Endothelial cell of umbilical vein (primary cell): Measurements from ENCODE around the gene RO60. TPM values are rescaled to one million over a fixed set of nuclear protein-coding genes. Genes with fewer than 3 reads are reported as not detected.

Experiments used
- BruUV-seq: library from RNA; stranded (reverse); fragments of 400-500 nt; replicated peaks from 2 replicates; lab custom pipeline; 2021; lab: Mats Ljungman, UMichigan
- CTCF ChIA-PET: fragments of 300-600, 350-600 bp; sonication (Branson Sonifier 250); formaldehyde crosslinking; loops from one replicate; lab custom pipeline; 2021; ENCODE audit warnings: antibody characterized with exemption, inconsistent platforms; lab: Charles Lee
- POLR2A ChIA-PET: fragments of 300-600, 350-600 bp; sonication (Branson Sonifier 250); formaldehyde crosslinking; loops from one replicate; lab custom pipeline; 2021; ENCODE audit warnings: antibody characterized with exemption, inconsistent platforms; lab: Charles Lee
- DNase-seq: peaks from one replicate; pipeline ENCODE4 v3.0.0-alpha.2; 2011; ENCODE audit warnings: low read depth, low spot score
- FAIRE-seq: peaks from 2 replicates; lab custom pipeline; 2011; peaks lifted over from hg19 to GRCh38; lab: Jason Lieb, UNC
- H2AFZ ChIP-seq: 2 replicates; pipeline ENCODE4 v1.6.0; 2012; ENCODE audit warnings: low read depth, low read length, control low read depth, inconsistent platforms
- H3K27ac ChIP-seq: 2 replicates; pipeline ENCODE4 v1.5.1; 2011; ENCODE audit warnings: low read depth, mild to moderate bottlenecking, control low read depth, low read length, moderate library complexity; ENCODE audit not compliant: insufficient read depth
- H3K27me3 ChIP-seq, 2 experiments: 2 replicates each; pipeline versions ENCODE4 v1.6.0 to v1.6.1; 2011; ENCODE audit warnings: low read length in 2 of 2, mixed read lengths in 1 of 2; ENCODE audit not compliant: control insufficient read depth in 2 of 2, insufficient read depth in 2 of 2
- H3K36me3 ChIP-seq, 2 experiments: 2 replicates in 1 of 2; 3 replicates in 1 of 2; pipeline ENCODE4 v1.5.1; 2011; ENCODE audit warnings: low read length in 2 of 2, mild to moderate bottlenecking in 1 of 2, moderate library complexity in 1 of 2; ENCODE audit not compliant: control insufficient read depth in 2 of 2, insufficient read depth in 2 of 2; ENCODE audit errors: extremely low read depth in 1 of 2
- H3K4me1 ChIP-seq: 3 replicates; pipeline ENCODE4 v1.5.1; 2011; ENCODE audit warnings: mild to moderate bottlenecking, low read length; ENCODE audit not compliant: control insufficient read depth, insufficient read depth; ENCODE audit errors: extremely low read depth
- H3K4me2 ChIP-seq: 2 replicates; pipeline ENCODE4 v1.6.1; 2011; ENCODE audit warnings: low read length, control low read depth, mixed read lengths; ENCODE audit not compliant: insufficient read depth
- H3K4me3 ChIP-seq, 3 experiments: fragments of 200-600 bp in 1 of 3; sonication (generic), shearing (Covaris generic) in 1 of 3; replicated peaks in 1 of 3; 2 replicates each; pipeline ENCODE4 v1.5.1; 2011 to 2016; ENCODE audit warnings: control low read depth in 3 of 3, low read length in 3 of 3, mild to moderate bottlenecking in 2 of 3, inconsistent platforms in 1 of 3, low read depth in 1 of 3, moderate library complexity in 1 of 3; ENCODE audit not compliant: insufficient read depth in 1 of 3
- H3K79me2 ChIP-seq: 2 replicates; pipeline ENCODE4 v1.6.0; 2012; ENCODE audit warnings: low read length, inconsistent platforms; ENCODE audit not compliant: control insufficient read depth, insufficient read depth
- H3K9ac ChIP-seq: replicated peaks from 2 replicates; pipeline ENCODE3; 2011; ENCODE audit warnings: low read length, control low read depth; ENCODE audit not compliant: insufficient read depth; ENCODE audit errors: extremely low read depth
- H3K9me1 ChIP-seq: replicated peaks from 3 replicates; pipeline ENCODE4 v1.6.0; 2011; ENCODE audit warnings: mild to moderate bottlenecking, low read length; ENCODE audit not compliant: control insufficient read depth, insufficient read depth; ENCODE audit errors: extremely low read depth
- H3K9me3 ChIP-seq: replicated peaks from 2 replicates; pipeline ENCODE4 v1.5.1; 2012; ENCODE audit warnings: low read length, inconsistent platforms; ENCODE audit not compliant: control insufficient read depth, insufficient read depth
- H4K20me1 ChIP-seq: replicated peaks from 2 replicates; pipeline ENCODE3; 2011; ENCODE audit warnings: mild to moderate bottlenecking, low read length; ENCODE audit not compliant: control insufficient read depth, insufficient read depth; ENCODE audit errors: extremely low read depth
- EZH2 ChIP-seq: IDR thresholded peaks from 2 replicates; pipeline ENCODE4 v1.6.1; 2012; ENCODE audit warnings: borderline replicate concordance, low read depth, mild to moderate bottlenecking, moderate library complexity, low read length, inconsistent platforms; ENCODE audit not compliant: severe bottlenecking
- MYC ChIP-seq: IDR thresholded peaks from one replicate; pipeline ENCODE4 v1.6.1; 2011; ENCODE audit warnings: mild to moderate bottlenecking, low read depth, low read length
- POLR2A ChIP-seq: IDR thresholded peaks from 2 replicates; pipeline ENCODE4 v1.6.1; 2012; ENCODE audit warnings: low read depth, mild to moderate bottlenecking, control low read depth, low read length
- POLR2AphosphoS5 ChIP-seq: IDR thresholded peaks from 2 replicates; pipeline ENCODE4 v1.6.1; 2012; ENCODE audit warnings: low read depth, mild to moderate bottlenecking, control low read depth, low read length, moderate library complexity; ENCODE audit not compliant: insufficient read depth
- dilution Hi-C: fragments of 300-500 bp; cut with MboI; formaldehyde crosslinking; loops from one replicate; pipeline ENCODE4 v1.15.0; 2019; ENCODE audit warnings: low sequenced_read_pairs; ENCODE audit not compliant: extremely low pct_ligation_motif_present
- intact Hi-C: fragments of 100-400 bp; cut with micrococcal nuclease; formaldehyde crosslinking; loops from one replicate; pipeline ENCODE4 v1.10.0; 2022
- polyA plus RNA-seq, 4 experiments: library from polyadenylated mRNA; depleted of rRNA in 3 of 4; stranded (reverse) in 3 of 4; unstranded in 1 of 4; fragments of >200 nt; gene quantifications; 2 replicates each; pipeline versions ENCODE4 v1.2.1 to v1.2.3, GENCODE V29; 2011 to 2012; ENCODE audit warnings: missing spikeins in 1 of 4
- total RNA-seq: library from RNA; stranded (reverse); gene quantifications from 2 replicates; pipeline ENCODE4 v1.2.3, GENCODE V29; 2021
- TF ChIP-seq, protein P1 (sequence below), 2 donors: IDR thresholded peaks; 1 replicate in 1 of 2; 2 replicates in 1 of 2; pipeline ENCODE4 v1.5.1; 2011; ENCODE audit warnings: low read length in 2 of 2, mild to moderate bottlenecking in 2 of 2, moderate library complexity in 2 of 2, control low read depth in 1 of 2, inconsistent platforms in 1 of 2, low read depth in 1 of 2; ENCODE audit not compliant: insufficient read depth in 1 of 2; ENCODE audit errors: extremely low read depth in 1 of 2

The RO60 gene
- total and polyA plus RNA-seq, 2 donors (not counting 3 experiments of a cell fraction or from before 2014, with no cell fraction given): 11.1 to 60.3 TPM

DNA sequence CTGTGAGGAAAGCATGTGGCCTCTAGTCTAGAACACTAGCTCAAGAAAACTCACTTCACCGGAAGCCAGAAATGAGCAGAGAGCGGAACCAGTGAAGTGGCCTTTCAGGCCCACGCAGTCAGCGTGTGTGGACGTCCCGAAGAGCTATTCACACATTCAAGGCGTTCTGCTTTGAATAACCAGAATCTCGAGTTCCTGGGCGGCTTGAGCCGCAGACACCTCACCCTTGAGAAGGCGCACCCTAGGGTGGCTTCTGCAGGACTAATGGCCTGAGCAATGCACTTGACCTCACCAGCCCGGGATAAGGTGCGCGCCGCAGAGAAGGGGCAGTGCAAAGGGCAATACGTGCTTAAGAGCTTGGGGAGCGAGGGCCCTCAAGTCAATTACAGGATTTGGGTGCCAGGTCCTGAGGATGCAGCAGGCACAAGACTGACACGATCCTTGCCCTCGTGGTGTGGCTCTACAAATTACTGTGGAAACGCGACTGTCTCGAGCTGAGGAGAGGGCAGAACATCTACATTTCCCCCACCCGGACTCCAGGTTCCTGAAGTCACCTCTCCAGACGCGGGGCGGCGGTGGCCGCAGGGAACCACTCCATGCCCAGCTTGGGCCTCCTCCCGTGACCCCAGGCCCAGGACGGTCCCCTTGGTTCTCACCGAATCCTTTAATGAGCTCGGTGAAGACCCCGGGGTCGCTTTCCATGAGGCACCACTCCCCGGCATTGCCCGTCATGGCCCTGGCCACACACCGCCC lies 707 bp upstream of the RO60 start:
- Histone ChIP-seq H2AFZ (peak overlapping the region; percentile 57), H3K36me3 (no peaks in the 10 kb centered on the region), H3K4me3 (peak overlapping the region; percentile 49 to 86 (median 78)), H3K27me3 (no peaks in the 10 kb centered on the region), H3K79me2 (peaks cover 88% of the 10 kb centered on the region), H3K4me1 (peaks cover 27% of the 10 kb centered on the region), H4K20me1 (no peaks in the 10 kb centered on the region), H3K4me2 (peak overlapping the region; percentile 83), H3K9me1 (no peaks in the 10 kb centered on the region), H3K9ac (peak overlapping the region; percentile 91), H3K27ac (peak overlapping the region; percentile 65), H3K9me3 (no peaks in the 10 kb centered on the region)
- POLR2A ChIA-PET: interaction anchor here (0.6 to 2.0 kb wide), 7 partner anchors 22 to 417 kb away, joined by 3 to 7 read pairs (median 4); partner anchors contain the start of gene GLRX2
- intact Hi-C loops: loop anchor here (1.0 kb wide), 3 partner anchors 47 to 250 kb away; partner anchors contain the start of genes CDC73 and GLRX2
- dilution Hi-C loops: no loop called here
- DNase-seq: peak; percentile 58
- TF ChIP-seq, protein P1, sequence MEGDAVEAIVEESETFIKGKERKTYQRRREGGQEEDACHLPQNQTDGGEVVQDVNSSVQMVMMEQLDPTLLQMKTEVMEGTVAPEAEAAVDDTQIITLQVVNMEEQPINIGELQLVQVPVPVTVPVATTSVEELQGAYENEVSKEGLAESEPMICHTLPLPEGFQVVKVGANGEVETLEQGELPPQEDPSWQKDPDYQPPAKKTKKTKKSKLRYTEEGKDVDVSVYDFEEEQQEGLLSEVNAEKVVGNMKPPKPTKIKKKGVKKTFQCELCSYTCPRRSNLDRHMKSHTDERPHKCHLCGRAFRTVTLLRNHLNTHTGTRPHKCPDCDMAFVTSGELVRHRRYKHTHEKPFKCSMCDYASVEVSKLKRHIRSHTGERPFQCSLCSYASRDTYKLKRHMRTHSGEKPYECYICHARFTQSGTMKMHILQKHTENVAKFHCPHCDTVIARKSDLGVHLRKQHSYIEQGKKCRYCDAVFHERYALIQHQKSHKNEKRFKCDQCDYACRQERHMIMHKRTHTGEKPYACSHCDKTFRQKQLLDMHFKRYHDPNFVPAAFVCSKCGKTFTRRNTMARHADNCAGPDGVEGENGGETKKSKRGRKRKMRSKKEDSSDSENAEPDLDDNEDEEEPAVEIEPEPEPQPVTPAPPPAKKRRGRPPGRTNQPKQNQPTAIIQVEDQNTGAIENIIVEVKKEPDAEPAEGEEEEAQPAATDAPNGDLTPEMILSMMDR (IDR thresholded peaks at IDR 0.05; ENCODE audit: extremely low read depth in 1 of 2, insufficient read depth in 1 of 2, low read depth in 1 of 2, low read length in 2 of 2): no peak
- TF ChIP-seq EZH2 (no peak), POLR2A (peak; percentile 58), POLR2AphosphoS5 (peak; percentile 50), MYC (no peak)
- no TSS peak for BruUV-seq
- FAIRE-seq: peak; percentile 67
- CTCF ChIA-PET: interaction anchor here (1.0 to 1.7 kb wide), 8 partner anchors 11 to 252 kb away, joined by 3 to 11 read pairs (median 7); partner anchors contain the start of genes CDC73 and GLRX2
